ENCODE measurements around the gene TMEM167B.
"Not testable (repeated sequence)": the region's sequence is repeated elsewhere in the genome, so short reads cannot be mapped to it uniquely, and the experiment has no call there.

DNA sequence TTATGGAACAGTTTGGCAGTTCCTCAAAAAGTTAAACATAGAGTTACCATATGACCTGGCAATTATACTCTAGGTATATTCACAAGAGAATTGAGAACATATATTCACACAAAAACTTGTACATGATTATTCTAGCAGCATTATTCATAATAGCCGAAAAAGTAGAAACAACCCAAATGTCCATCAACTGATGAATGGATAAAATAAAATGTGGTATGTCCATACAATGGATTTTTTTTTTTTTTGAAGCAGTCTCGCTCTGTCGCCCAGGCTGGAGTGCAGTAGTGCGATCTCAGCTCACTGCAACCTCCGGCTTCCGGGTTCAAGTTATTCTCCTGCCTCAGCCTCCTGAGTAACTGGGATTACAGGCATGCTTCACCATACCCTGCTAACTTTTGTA lies 52.2 kb downstream of the TMEM167B start:
- TF ChIP-seq, protein P1, sequence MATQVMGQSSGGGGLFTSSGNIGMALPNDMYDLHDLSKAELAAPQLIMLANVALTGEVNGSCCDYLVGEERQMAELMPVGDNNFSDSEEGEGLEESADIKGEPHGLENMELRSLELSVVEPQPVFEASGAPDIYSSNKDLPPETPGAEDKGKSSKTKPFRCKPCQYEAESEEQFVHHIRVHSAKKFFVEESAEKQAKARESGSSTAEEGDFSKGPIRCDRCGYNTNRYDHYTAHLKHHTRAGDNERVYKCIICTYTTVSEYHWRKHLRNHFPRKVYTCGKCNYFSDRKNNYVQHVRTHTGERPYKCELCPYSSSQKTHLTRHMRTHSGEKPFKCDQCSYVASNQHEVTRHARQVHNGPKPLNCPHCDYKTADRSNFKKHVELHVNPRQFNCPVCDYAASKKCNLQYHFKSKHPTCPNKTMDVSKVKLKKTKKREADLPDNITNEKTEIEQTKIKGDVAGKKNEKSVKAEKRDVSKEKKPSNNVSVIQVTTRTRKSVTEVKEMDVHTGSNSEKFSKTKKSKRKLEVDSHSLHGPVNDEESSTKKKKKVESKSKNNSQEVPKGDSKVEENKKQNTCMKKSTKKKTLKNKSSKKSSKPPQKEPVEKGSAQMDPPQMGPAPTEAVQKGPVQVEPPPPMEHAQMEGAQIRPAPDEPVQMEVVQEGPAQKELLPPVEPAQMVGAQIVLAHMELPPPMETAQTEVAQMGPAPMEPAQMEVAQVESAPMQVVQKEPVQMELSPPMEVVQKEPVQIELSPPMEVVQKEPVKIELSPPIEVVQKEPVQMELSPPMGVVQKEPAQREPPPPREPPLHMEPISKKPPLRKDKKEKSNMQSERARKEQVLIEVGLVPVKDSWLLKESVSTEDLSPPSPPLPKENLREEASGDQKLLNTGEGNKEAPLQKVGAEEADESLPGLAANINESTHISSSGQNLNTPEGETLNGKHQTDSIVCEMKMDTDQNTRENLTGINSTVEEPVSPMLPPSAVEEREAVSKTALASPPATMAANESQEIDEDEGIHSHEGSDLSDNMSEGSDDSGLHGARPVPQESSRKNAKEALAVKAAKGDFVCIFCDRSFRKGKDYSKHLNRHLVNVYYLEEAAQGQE (IDR thresholded peaks at IDR 0.05; ENCODE audit: insufficient replicate concordance, low read depth): not testable (repeated sequence)
- TF ChIP-seq, protein P2, sequence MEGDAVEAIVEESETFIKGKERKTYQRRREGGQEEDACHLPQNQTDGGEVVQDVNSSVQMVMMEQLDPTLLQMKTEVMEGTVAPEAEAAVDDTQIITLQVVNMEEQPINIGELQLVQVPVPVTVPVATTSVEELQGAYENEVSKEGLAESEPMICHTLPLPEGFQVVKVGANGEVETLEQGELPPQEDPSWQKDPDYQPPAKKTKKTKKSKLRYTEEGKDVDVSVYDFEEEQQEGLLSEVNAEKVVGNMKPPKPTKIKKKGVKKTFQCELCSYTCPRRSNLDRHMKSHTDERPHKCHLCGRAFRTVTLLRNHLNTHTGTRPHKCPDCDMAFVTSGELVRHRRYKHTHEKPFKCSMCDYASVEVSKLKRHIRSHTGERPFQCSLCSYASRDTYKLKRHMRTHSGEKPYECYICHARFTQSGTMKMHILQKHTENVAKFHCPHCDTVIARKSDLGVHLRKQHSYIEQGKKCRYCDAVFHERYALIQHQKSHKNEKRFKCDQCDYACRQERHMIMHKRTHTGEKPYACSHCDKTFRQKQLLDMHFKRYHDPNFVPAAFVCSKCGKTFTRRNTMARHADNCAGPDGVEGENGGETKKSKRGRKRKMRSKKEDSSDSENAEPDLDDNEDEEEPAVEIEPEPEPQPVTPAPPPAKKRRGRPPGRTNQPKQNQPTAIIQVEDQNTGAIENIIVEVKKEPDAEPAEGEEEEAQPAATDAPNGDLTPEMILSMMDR (IDR thresholded peaks at IDR 0.05; ENCODE audit: insufficient read depth, low read length): not testable (repeated sequence)
- TF ChIP-seq POLR2AphosphoS5 (IDR thresholded peaks at IDR 0.05; ENCODE audit: low read depth); SPI1 (IDR thresholded peaks at IDR 0.05; ENCODE audit: borderline replicate concordance, low read depth); GABPA (IDR thresholded peaks at IDR 0.05; ENCODE audit: low read depth): not testable (repeated sequence)

All from HL-60 (cell line).